H1 (cell line): ENCODE data around the gene GBE1. TPM values are rescaled to one million over a fixed set of nuclear protein-coding genes. Genes with fewer than 3 reads are reported as not detected.

Source experiments
- CTCF ChIA-PET: fragments of 300-600 bp; sonication (Branson Sonifier 250); formaldehyde crosslinking; loops from one replicate; lab custom pipeline; 2021; ENCODE audit not compliant: partially characterized antibody; lab: Charles Lee
- POLR2A ChIA-PET: fragments of 300-600 bp; sonication (Branson Sonifier 250); formaldehyde crosslinking; loops from one replicate; lab custom pipeline; 2021; ENCODE audit warnings: inconsistent platforms; ENCODE audit not compliant: partially characterized antibody; lab: Charles Lee
- DNase-seq, 2 experiments: peaks; one replicate each; pipeline versions ENCODE4 v3.0.0 to v3.0.0-alpha.2; 2010 to 2022; ENCODE audit warnings: low spot score in 2 of 2, low read depth in 1 of 2, mixed read lengths in 1 of 2
- FAIRE-seq: peaks from 2 replicates; lab custom pipeline; 2011; peaks lifted over from hg19 to GRCh38; lab: Jason Lieb, UNC
- H2AFZ ChIP-seq: 2 replicates; pipeline ENCODE4 v1.8.1; 2012; ENCODE audit warnings: low read length, inconsistent platforms
- H2AK5ac ChIP-seq: 2 replicates; pipeline ENCODE4 v1.6.1; 2013; ENCODE audit warnings: low read depth, low read length
- H2BK120ac ChIP-seq: replicated peaks from 2 replicates; pipeline ENCODE3; 2013; ENCODE audit warnings: low read depth, low read length, inconsistent platforms
- H2BK12ac ChIP-seq: 2 replicates; pipeline ENCODE4 v1.6.1; 2013; ENCODE audit warnings: low read depth, low read length
- H2BK15ac ChIP-seq: 2 replicates; pipeline ENCODE4 v1.6.1; 2013; ENCODE audit warnings: low read length
- H2BK20ac ChIP-seq: 2 replicates; pipeline ENCODE4 v1.6.1; 2013; ENCODE audit warnings: low read length
- H2BK5ac ChIP-seq: 2 replicates; pipeline ENCODE4 v1.6.1; 2013; ENCODE audit warnings: low read depth, low read length
- H3K14ac ChIP-seq: 2 replicates; pipeline ENCODE4 v1.6.1; 2013; ENCODE audit warnings: inconsistent platforms; ENCODE audit not compliant: insufficient read length
- H3K18ac ChIP-seq: 2 replicates; pipeline ENCODE4 v1.6.1; 2013; ENCODE audit warnings: low read length; ENCODE audit errors: extremely low read depth
- H3K23ac ChIP-seq: 2 replicates; pipeline ENCODE4 v1.6.1; 2013; ENCODE audit warnings: inconsistent platforms; ENCODE audit not compliant: insufficient read length
- H3K23me2 ChIP-seq: 2 replicates; pipeline ENCODE4 v1.6.1; 2013; ENCODE audit warnings: low read depth, low read length
- H3K27ac ChIP-seq: 2 replicates; pipeline ENCODE4 v1.6.1; 2011; ENCODE audit warnings: low read depth, low read length, inconsistent platforms
- H3K27me3 ChIP-seq, 4 experiments: replicated peaks in 1 of 4; 1 replicate in 1 of 4; 2 replicates in 3 of 4; pipeline versions ENCODE4 v1.6.1 to v1.8.1; 2011 to 2013; ENCODE audit warnings: low read length in 3 of 4, mild to moderate bottlenecking in 3 of 4, inconsistent platforms in 2 of 4, mixed read lengths in 2 of 4, moderate library complexity in 1 of 4; ENCODE audit not compliant: control insufficient read depth in 3 of 4, insufficient read depth in 3 of 4; ENCODE audit errors: extremely low read depth in 1 of 4
- H3K36me3 ChIP-seq, 4 experiments: 2 replicates each; pipeline versions ENCODE4 v1.6.1 to v1.8.1; 2011 to 2013; ENCODE audit warnings: mild to moderate bottlenecking in 4 of 4, low read length in 3 of 4, moderate library complexity in 2 of 4, control low read depth in 1 of 4, inconsistent platforms in 1 of 4; ENCODE audit not compliant: insufficient read depth in 4 of 4, control insufficient read depth in 2 of 4
- H3K4ac ChIP-seq: replicated peaks from 2 replicates; pipeline ENCODE3; 2013; ENCODE audit warnings: low read length, low read depth, mixed read lengths, inconsistent platforms; ENCODE audit not compliant: insufficient read length
- H3K4me1 ChIP-seq, 4 experiments: replicated peaks in 1 of 4; 1 replicate in 1 of 4; 2 replicates in 3 of 4; pipeline versions ENCODE4 v1.6.1 to v1.8.1; 2011 to 2013; ENCODE audit warnings: low read length in 3 of 4, inconsistent platforms in 2 of 4, mixed read lengths in 1 of 4; ENCODE audit not compliant: insufficient read depth in 4 of 4, control insufficient read depth in 3 of 4
- H3K4me2 ChIP-seq, 2 experiments: 2 replicates each; pipeline versions ENCODE4 v1.6.1 to v1.8.1; 2011 to 2013; ENCODE audit warnings: low read depth in 2 of 2, low read length in 2 of 2, control low read depth in 1 of 2, inconsistent platforms in 1 of 2, mild to moderate bottlenecking in 1 of 2; ENCODE audit not compliant: insufficient read depth in 1 of 2
- H3K4me3 ChIP-seq, 4 experiments: fragments of 200-600, 300-600 bp in 1 of 4; sonication (generic), shearing (Covaris generic), sonication (Bioruptor Twin) in 1 of 4; 2 replicates each; pipeline versions ENCODE4 v1.5.1 to v1.8.1; 2011 to 2016; ENCODE audit warnings: low read length in 4 of 4, low read depth in 3 of 4, control low read depth in 2 of 4, inconsistent platforms in 2 of 4, mild to moderate bottlenecking in 2 of 4, mixed read lengths in 1 of 4, moderate library complexity in 1 of 4; ENCODE audit not compliant: insufficient read depth in 2 of 4; ENCODE audit errors: extremely low read depth in 1 of 4
- H3K56ac ChIP-seq: replicated peaks from 2 replicates; pipeline ENCODE3; 2013; ENCODE audit warnings: low read depth, mild to moderate bottlenecking, mixed read lengths, low read length, inconsistent platforms; ENCODE audit not compliant: insufficient read length
- H3K79me1 ChIP-seq: 2 replicates; pipeline ENCODE4 v1.6.1; 2013; ENCODE audit warnings: low read depth, low read length, control low read depth
- H3K79me2 ChIP-seq, 2 experiments: 2 replicates each; pipeline versions ENCODE4 v1.6.1 to v1.8.1; 2012 to 2013; ENCODE audit warnings: low read length in 2 of 2, mild to moderate bottlenecking in 2 of 2, inconsistent platforms in 1 of 2; ENCODE audit not compliant: insufficient read depth in 2 of 2, control insufficient read depth in 1 of 2
- H3K9ac ChIP-seq, 4 experiments: replicated peaks in 1 of 4; 1 replicate in 1 of 4; 2 replicates in 3 of 4; pipeline versions ENCODE4 v1.6.1 to v1.8.1; 2011 to 2013; ENCODE audit warnings: low read depth in 3 of 4, low read length in 3 of 4, control low read depth in 2 of 4, mild to moderate bottlenecking in 2 of 4, moderate library complexity in 2 of 4, inconsistent platforms in 1 of 4; ENCODE audit errors: extremely low read depth in 1 of 4
- H3K9me3 ChIP-seq, 2 experiments: 2 replicates each; pipeline versions ENCODE4 v1.6.1 to v1.8.1; 2012 to 2013; ENCODE audit warnings: mild to moderate bottlenecking in 2 of 2, moderate library complexity in 2 of 2, control low read depth in 1 of 2, inconsistent platforms in 1 of 2, low read depth in 1 of 2, low read length in 1 of 2, mixed read lengths in 1 of 2; ENCODE audit not compliant: insufficient read depth in 2 of 2
- H4K20me1 ChIP-seq, 2 experiments: replicated peaks in 1 of 2; 2 replicates each; pipeline versions ENCODE3 to v1.8.1; 2011 to 2013; ENCODE audit warnings: inconsistent platforms in 2 of 2, low read length in 2 of 2, mild to moderate bottlenecking in 1 of 2; ENCODE audit not compliant: insufficient read depth in 2 of 2, control insufficient read depth in 1 of 2
- H4K5ac ChIP-seq: 2 replicates; pipeline ENCODE4 v1.6.1; 2013; ENCODE audit warnings: low read length, low read depth, mixed read lengths, inconsistent platforms; ENCODE audit not compliant: insufficient read length
- H4K8ac ChIP-seq: 2 replicates; pipeline ENCODE4 v1.8.0; 2013; ENCODE audit warnings: mild to moderate bottlenecking, moderate library complexity, low read length, inconsistent platforms; ENCODE audit not compliant: insufficient read depth; ENCODE audit errors: extremely low read depth
- H4K91ac ChIP-seq: replicated peaks from 2 replicates; pipeline ENCODE3; 2013; ENCODE audit warnings: low read length, mixed read lengths, inconsistent platforms; ENCODE audit not compliant: insufficient read length
- CBX8 ChIP-seq: fragments of 300-800, 300-1000 bp; sonication (generic); IDR thresholded peaks from 2 replicates; pipeline ENCODE4 v1.7.1; 2016; ENCODE audit warnings: low read depth, low read length, borderline replicate concordance
- CEBPB ChIP-seq: IDR thresholded peaks from 2 replicates; pipeline ENCODE4 v1.6.1; 2012; ENCODE audit warnings: low read depth, low read length
- CHD2 ChIP-seq: IDR thresholded peaks from 2 replicates; pipeline ENCODE4 v1.6.1; 2012; ENCODE audit warnings: low read length, improper control_type of control experiment
- NRF1 ChIP-seq: IDR thresholded peaks from 2 replicates; pipeline ENCODE4 v1.6.1; 2011; ENCODE audit warnings: mild to moderate bottlenecking, low read depth, low read length, improper control_type of control experiment
- POLR2AphosphoS5 ChIP-seq: IDR thresholded peaks from 2 replicates; pipeline ENCODE4 v1.6.1; 2011; ENCODE audit warnings: low read depth, low read length
- RFX5 ChIP-seq: IDR thresholded peaks from 2 replicates; pipeline ENCODE4 v1.6.1; 2011; ENCODE audit warnings: low read depth, low read length, improper control_type of control experiment, borderline replicate concordance
- SIRT6 ChIP-seq: IDR thresholded peaks from one replicate; pipeline ENCODE4 v1.7.1; 2012; ENCODE audit warnings: low read length, inconsistent platforms
- SP2 ChIP-seq: IDR thresholded peaks from 2 replicates; pipeline ENCODE4 v1.6.1; 2012; ENCODE audit warnings: mild to moderate bottlenecking, low read length, inconsistent platforms
- SRF ChIP-seq: IDR thresholded peaks from 2 replicates; pipeline ENCODE4 v1.6.1; 2011; ENCODE audit warnings: mild to moderate bottlenecking, low read depth, low read length, moderate library complexity
- WGBS, 2 experiments: shearing (Covaris generic) in 1 of 2; methylation state at CpG; one replicate each; pipeline versions ENCODE4 v1.1.6 to v1.1.7; 2013 to 2015; ENCODE audit warnings: low lambda C conversion rate in 2 of 2, mixed read lengths in 2 of 2, inconsistent platforms in 1 of 2, low coverage in 1 of 2, missing lambda C conversion rate in 1 of 2; ENCODE audit not compliant: insufficient replicate concordance in 2 of 2, insufficient coverage in 1 of 2, insufficient read length in 1 of 2; ENCODE audit errors: extremely low coverage in 1 of 2, missing lambda C conversion rate in 1 of 2; 5-methylcytosine and 5-hydroxymethylcytosine counted together
- polyA plus RNA-seq, 7 experiments: library from polyadenylated mRNA; depleted of rRNA in 3 of 7; stranded (reverse) in 5 of 7; unstranded in 2 of 7; fragments of >200 nt in 5 of 7; fragments of 200-250 nt in 2 of 7; gene quantifications; 1 replicate in 5 of 7; 2 replicates in 1 of 7; 4 replicates in 1 of 7; pipeline versions ENCODE4 v1.2.1 to v1.2.3, GENCODE V29; 2011 to 2013; ENCODE audit warnings: missing spikeins in 2 of 7, mixed read lengths in 2 of 7
- total RNA-seq: library from RNA; stranded (reverse); fragmentation: NEBNext Ultra II Directional; extraction: Animal tissue kit (Norgen Biotek cat#: 25700); gene quantifications from 2 replicates; pipeline ENCODE4 v1.2.1, GENCODE V29; 2021

The GBE1 gene
- total and polyA plus RNA-seq, 2 of the 8 experiments (the other 6 are each of a cell fraction or from before 2014, with no cell fraction given) = 3.3 to 7.3 TPM

GRCh38 chr3:81735334-81735733 is 26.1 kb downstream of the GBE1 start:
- H2BK12ac ChIP-seq = no peak overlapping the region
- POLR2A ChIA-PET = no interaction called here
- H4K91ac ChIP-seq = no peak overlapping the region
- H2BK15ac ChIP-seq = no peak overlapping the region
- H3K9me3 ChIP-seq = peaks cover 0 to 6% of the 10 kb centered on the region in 2 experiments; a peak in 1 of 4 replicates
- no peak overlapping the region for H3K9ac ChIP-seq
- no peak overlapping the region for H3K4me2 ChIP-seq
- no peak overlapping the region for H3K56ac ChIP-seq
- H4K8ac ChIP-seq = no peak overlapping the region
- DNase-seq = no peak
- no peak overlapping the region for H2BK20ac ChIP-seq
- H3K79me2 ChIP-seq = no peaks in the 10 kb centered on the region
- TF ChIP-seq RFX5 = no peak
- TF ChIP-seq NRF1 = no peak
- no peak for TF ChIP-seq SIRT6
- TF ChIP-seq CHD2 = no peak
- TF ChIP-seq CBX8 = no peak
- no peak for TF ChIP-seq SP2
- TF ChIP-seq CEBPB = no peak
- TF ChIP-seq SRF = no peak
- no peak for TF ChIP-seq POLR2AphosphoS5
- 84% methylated on average over 5 of the region's 5 CpGs; no CpG with 5 or more reads in 1 of the 2 experiments for WGBS, 2 experiments
- H3K36me3 ChIP-seq = no peaks in the 10 kb centered on the region; a peak in 1 of 8 replicates
- H4K20me1 ChIP-seq = no peaks in the 10 kb centered on the region
- no peak overlapping the region for H3K4ac ChIP-seq
- H2BK5ac ChIP-seq = no peak overlapping the region
- H3K23ac ChIP-seq = no peak overlapping the region
- H3K4me3 ChIP-seq = no peak overlapping the region
- H3K79me1 ChIP-seq = no peaks in the 10 kb centered on the region
- H3K27ac ChIP-seq = no peak overlapping the region
- H3K18ac ChIP-seq = no peak overlapping the region
- H2AFZ ChIP-seq = no peak overlapping the region
- CTCF ChIA-PET = no interaction called here
- H3K4me1 ChIP-seq = no peaks in the 10 kb centered on the region
- H2BK120ac ChIP-seq = no peak overlapping the region
- FAIRE-seq = no peak
- no peaks in the 10 kb centered on the region for H3K27me3 ChIP-seq
- H3K14ac ChIP-seq = no peak overlapping the region
- H2AK5ac ChIP-seq = no peak overlapping the region
- no peak overlapping the region for H4K5ac ChIP-seq
- no peaks in the 10 kb centered on the region for H3K23me2 ChIP-seq
